HepG2 (cell line): ENCODE data around the gene CAMTA1. TPM values are rescaled to one million over a fixed set of nuclear protein-coding genes. Genes with fewer than 3 reads are reported as not detected.

Source experiments
- ATAC-seq: fragments of 200-7000 bp; cut with Tn5 transposase; 3 replicates; pipeline ENCODE4 v1.9.1; 2020; ENCODE audit warnings: mild to moderate bottlenecking, moderate library complexity
- BruUV-seq: library from RNA; stranded (reverse); fragments of 400-500 nt; replicated peaks from 2 replicates; lab custom pipeline; 2021; lab: Mats Ljungman, UMichigan
- CTCF ChIA-PET: fragments of 300-600 bp; formaldehyde crosslinking; extraction: SDS; loops from one replicate; lab custom pipeline; 2021; ENCODE audit warnings: low total read pairs, inconsistent platforms, low intra/inter-chr PET ratio; lab: Yijun Ruan, JAX
- POLR2A ChIA-PET: fragments of 350-600 bp; sonication (Branson Sonifier 250); formaldehyde crosslinking; loops from one replicate; lab custom pipeline; 2020; ENCODE audit warnings: antibody characterized with exemption, inconsistent platforms; lab: Yijun Ruan, JAX
- DNase-seq: peaks from one replicate; pipeline ENCODE4 v3.0.0-alpha.2; 2015; ENCODE audit warnings: low spot score
- FAIRE-seq: peaks from 3 replicates; lab custom pipeline; 2011; peaks lifted over from hg19 to GRCh38; lab: Jason Lieb, UNC
- H2AFZ ChIP-seq: one replicate; pipeline ENCODE4 v1.6.1; 2011; ENCODE audit warnings: low read length, inconsistent platforms
- H3K27ac ChIP-seq: fragments of 300-600 bp; 3 replicates; pipeline ENCODE4 v1.8.0; 2011; ENCODE audit warnings: mixed run types, mild to moderate bottlenecking, mixed read lengths, low read length, inconsistent platforms; ENCODE audit not compliant: insufficient read depth; ENCODE audit errors: extremely low read length
- H3K27me3 ChIP-seq, 2 experiments: fragments of 200-600 bp in 1 of 2; 2 replicates in 1 of 2; 3 replicates in 1 of 2; pipeline versions ENCODE4 v1.6.0 to v1.8.0; 2011; ENCODE audit warnings: low read length in 2 of 2, mild to moderate bottlenecking in 2 of 2, moderate library complexity in 2 of 2, inconsistent platforms in 1 of 2; ENCODE audit not compliant: insufficient read depth in 2 of 2, control insufficient read depth in 1 of 2
- H3K36me3 ChIP-seq, 2 experiments: fragments of 200-600 bp in 1 of 2; replicated peaks in 1 of 2; 2 replicates in 1 of 2; 3 replicates in 1 of 2; pipeline versions ENCODE4 v1.5.1 to v1.8.0; 2011; ENCODE audit warnings: low read length in 2 of 2, inconsistent platforms in 1 of 2; ENCODE audit not compliant: insufficient read depth in 2 of 2, control insufficient read depth in 1 of 2
- H3K4me1 ChIP-seq: 2 replicates; pipeline ENCODE4 v1.5.1; 2012; ENCODE audit warnings: low read length, inconsistent platforms; ENCODE audit not compliant: insufficient read depth
- H3K4me2 ChIP-seq: 2 replicates; pipeline ENCODE4 v1.6.0; 2011; ENCODE audit warnings: low read depth, low read length, inconsistent platforms
- H3K4me3 ChIP-seq, 3 experiments: fragments of 200-600 bp in 1 of 3; sonication (generic), shearing (Covaris generic) in 1 of 3; replicated peaks in 1 of 3; 2 replicates each; pipeline ENCODE4 v1.5.1; 2011 to 2016; ENCODE audit warnings: low read length in 3 of 3, inconsistent platforms in 2 of 3, low read depth in 2 of 3, mild to moderate bottlenecking in 2 of 3, control low read depth in 1 of 3, mixed read lengths in 1 of 3; ENCODE audit not compliant: insufficient read depth in 1 of 3
- H3K79me2 ChIP-seq: one replicate; pipeline ENCODE4 v1.6.1; 2011; ENCODE audit warnings: low read length, inconsistent platforms; ENCODE audit not compliant: insufficient read depth
- H3K9ac ChIP-seq: 2 replicates; pipeline ENCODE4 v1.6.0; 2011; ENCODE audit warnings: mild to moderate bottlenecking, low read depth, low read length, inconsistent platforms; ENCODE audit not compliant: insufficient read depth
- H3K9me3 ChIP-seq: 2 replicates; pipeline ENCODE4 v1.5.1; 2012; ENCODE audit warnings: mild to moderate bottlenecking, low read length
- H4K20me1 ChIP-seq: 2 replicates; pipeline ENCODE4 v1.6.0; 2011; ENCODE audit warnings: inconsistent platforms, mild to moderate bottlenecking, low read length, moderate library complexity; ENCODE audit not compliant: insufficient read depth
- AHR ChIP-seq: IDR thresholded peaks from 2 replicates; pipeline ENCODE4 v1.6.1; 2018; ENCODE audit warnings: missing genetic modification reagents, missing compliant biosample characterization
- HIVEP1 ChIP-seq: sonication (generic); formaldehyde crosslinking; IDR thresholded peaks from 2 replicates; pipeline ENCODE4 v1.4.0; 2020; ENCODE audit warnings: mild to moderate bottlenecking, missing genetic modification reagents
- ISL2 ChIP-seq: sonication (generic); formaldehyde crosslinking; IDR thresholded peaks from 2 replicates; pipeline ENCODE4 v1.5.0; 2020; ENCODE audit warnings: missing genetic modification reagents
- KDM3A ChIP-seq: IDR thresholded peaks from 2 replicates; pipeline ENCODE4 v1.6.1; 2018; ENCODE audit warnings: low read depth, missing compliant biosample characterization
- MNT ChIP-seq: fragments of 450-650 bp; IDR thresholded peaks from 2 replicates; pipeline ENCODE4 v1.6.1; 2016
- NR2F1 ChIP-seq, 2 experiments: fragments of 450-650 bp in 1 of 2; formaldehyde crosslinking in 1 of 2; IDR thresholded peaks; 2 replicates each; pipeline versions ENCODE4 v1.5.0 to v1.6.1; 2016 to 2020; ENCODE audit warnings: mild to moderate bottlenecking in 1 of 2, missing compliant biosample characterization in 1 of 2, missing genetic modification reagents in 1 of 2, moderate library complexity in 1 of 2
- POLR2G ChIP-seq: fragments of 200-400 bp; formaldehyde crosslinking; IDR thresholded peaks from 2 replicates; pipeline ENCODE4 v1.6.1; 2018; ENCODE audit warnings: mild to moderate bottlenecking, low read depth, low read length, moderate library complexity
- SMAD9 ChIP-seq: sonication (generic); formaldehyde crosslinking; IDR thresholded peaks from 2 replicates; pipeline ENCODE4 v1.5.1; 2020; ENCODE audit warnings: mild to moderate bottlenecking, missing genetic modification reagents
- TERF1 ChIP-seq: sonication (generic); formaldehyde crosslinking; IDR thresholded peaks from 2 replicates; pipeline ENCODE4 v1.8.0; 2022; ENCODE audit warnings: mild to moderate bottlenecking, missing genetic modification reagents, moderate library complexity
- ZMYM4 ChIP-seq: sonication (generic); formaldehyde crosslinking; IDR thresholded peaks from 2 replicates; pipeline ENCODE4 v1.8.1; 2023; ENCODE audit warnings: mild to moderate bottlenecking, missing genetic modification reagents
- ZNF263 ChIP-seq: sonication (generic); formaldehyde crosslinking; IDR thresholded peaks from 2 replicates; pipeline ENCODE4 v1.4.0; 2020; ENCODE audit warnings: missing genetic modification reagents
- ZNF639 ChIP-seq: conservative IDR thresholded peaks from 2 replicates; pipeline ENCODE4 v1.6.1; 2018; ENCODE audit warnings: missing genetic modification reagents
- ZNF737 ChIP-seq: sonication (generic); formaldehyde crosslinking; IDR thresholded peaks from 2 replicates; pipeline ENCODE4 v1.5.0; 2020; ENCODE audit warnings: missing genetic modification reagents, mild to moderate bottlenecking, borderline replicate concordance
- ZNF772 ChIP-seq: sonication (generic); formaldehyde crosslinking; IDR thresholded peaks from 2 replicates; pipeline ENCODE4 v1.5.0; 2020; ENCODE audit warnings: mild to moderate bottlenecking, missing genetic modification reagents
- ZNF883 ChIP-seq: sonication (generic); formaldehyde crosslinking; IDR thresholded peaks from 2 replicates; pipeline ENCODE4 v1.5.1; 2020; ENCODE audit warnings: mild to moderate bottlenecking, missing genetic modification reagents; ENCODE audit errors: not compliant biosample characterization
- WGBS: methylation state at CpG from one replicate; pipeline ENCODE4 v1.1.6; 2017; ENCODE audit warnings: low lambda C conversion rate; 5-methylcytosine and 5-hydroxymethylcytosine counted together
- in situ Hi-C: cut with HindIII; loops from 2 replicates; pipeline ENCODE4 v1.10.0; 2017; ENCODE audit warnings: low pct_unique_long_range_greater_than_20kb; ENCODE audit not compliant: extremely low pct_ligation_motif_present
- intact Hi-C: fragments of 100-400 bp; cut with micrococcal nuclease; formaldehyde crosslinking; loops from one replicate; pipeline ENCODE4 v1.10.0; 2022; ENCODE audit not compliant: unreplicated experiment
- polyA plus RNA-seq, 8 experiments: library from polyadenylated mRNA; depleted of rRNA in 3 of 8; stranded (reverse) in 7 of 8; unstranded in 1 of 8; fragments of >200 nt; fragmentation: Illumina TruSeq in 4 of 8; extraction: Trizol in 4 of 8; gene quantifications; 2 replicates each; pipeline versions ENCODE4 v1.2.1 to v1.2.3, GENCODE V29; 2011 to 2016; ENCODE audit warnings: low read depth in 4 of 8, missing spikeins in 1 of 8, mixed read lengths in 1 of 8; ENCODE audit not compliant: insufficient read depth in 1 of 8
- total RNA-seq, 5 experiments: library from RNA; depleted of rRNA; stranded (reverse); fragments of >200 nt; fragmentation: Illumina TruSeq; extraction: Trizol; gene quantifications; 2 replicates each; pipeline ENCODE4 v1.2.3, GENCODE V29; 2016; ENCODE audit warnings: low read depth in 1 of 5

The CAMTA1 gene
- total and polyA plus RNA-seq, 2 of the 13 experiments (the other 11 are each of a cell fraction or from before 2014, with no cell fraction given): 25.0 to 36.4 TPM

GRCh38 chr1:7610106-7610731, 825.0 kb downstream of the CAMTA1 start:
- Histone ChIP-seq H3K9me3 (no peaks in the 10 kb centered on the region), H3K27ac (no peak overlapping the region), H3K36me3 (no peaks in the 10 kb centered on the region), H3K79me2 (no peaks in the 10 kb centered on the region), H3K4me2 (no peak overlapping the region), H3K4me1 (peaks cover 10% of the 10 kb centered on the region; the same call in 1 of the 2 replicates), H2AFZ (no peak overlapping the region), H3K9ac (no peak overlapping the region), H3K27me3 (peaks cover 0 to 8% of the 10 kb centered on the region in 2 experiments; a peak in 1 of 5 replicates), H3K4me3 (no peak overlapping the region), H4K20me1 (0 out of 2 replicates have a peak, but pooled peaks cover 2% of the 10 kb centered on the region)
- ChIA-PET POLR2A (no interaction called here), CTCF (no interaction called here)
- FAIRE-seq (no peak), DNase-seq (no peak), ATAC-seq (no peak)
- intact Hi-C loops: no loop called here
- WGBS: 6% methylated on average over 3 of the region's 5 CpGs
- no TSS peak for BruUV-seq
- TF ChIP-seq MNT (peak; percentile 44; the same call in 1 of the 2 replicates), KDM3A (CRISPR knock-in tag) (no peak)
- in situ Hi-C loops: no loop called here

GRCh38 chr1:7610936-7611335, 825.7 kb downstream of the CAMTA1 start:
- H3K27ac ChIP-seq: no peak overlapping the region
- H2AFZ ChIP-seq: no peak overlapping the region
- no peak for DNase-seq
- POLR2A ChIA-PET: no interaction called here
- in situ Hi-C loops: no loop called here
- no peaks in the 10 kb centered on the region for H3K79me2 ChIP-seq
- no TSS peak for BruUV-seq
- no peak for FAIRE-seq
- H4K20me1 ChIP-seq: 0 out of 2 replicates have a peak, but pooled peaks cover 2% of the 10 kb centered on the region
- CTCF ChIA-PET: no interaction called here
- H3K27me3 ChIP-seq: peaks cover 0 to 6% of the 10 kb centered on the region in 2 experiments; a peak in 2 of 5 replicates
- H3K36me3 ChIP-seq: no peaks in the 10 kb centered on the region
- WGBS: 54% methylated on average over 7 of the region's 9 CpGs
- intact Hi-C loops: no loop called here
- ATAC-seq: no peak
- no peak overlapping the region for H3K4me2 ChIP-seq
- no peak overlapping the region for H3K4me3 ChIP-seq
- H3K9ac ChIP-seq: no peak overlapping the region
- peaks cover 10% of the 10 kb centered on the region; the same call in 1 of the 2 replicates for H3K4me1 ChIP-seq
- H3K9me3 ChIP-seq: no peaks in the 10 kb centered on the region
- TF ChIP-seq ZNF639 (CRISPR knock-in tag) (no peak), POLR2G (no peak), ZNF772 (no peak), ISL2 (CRISPR knock-in tag) (no peak), NR2F1 (CRISPR knock-in tag; IDR thresholded peaks at IDR 0.05) (no peak), HIVEP1 (CRISPR knock-in tag) (no peak), AHR (CRISPR knock-in tag) (no peak), SMAD9 (CRISPR knock-in tag) (no peak), ZNF263 (no peak), ZNF883 (CRISPR knock-in tag) (no peak), TERF1 (CRISPR knock-in tag) (no peak), ZMYM4 (no peak), ZNF737 (CRISPR knock-in tag) (no peak)
